Cerebellar cortex (tissue), 1 donor: ENCODE results near the gene RNF126.
"Not testable (repeated sequence)": the region's sequence is repeated elsewhere in the genome, so short reads cannot be mapped to it uniquely, and the experiment has no call there.

Source experiments
- DNase-seq: peaks from one replicate; pipeline ENCODE4 v3.0.0-alpha.2; 2015; ENCODE audit warnings: low spot score

The RNF126 gene

DNA sequence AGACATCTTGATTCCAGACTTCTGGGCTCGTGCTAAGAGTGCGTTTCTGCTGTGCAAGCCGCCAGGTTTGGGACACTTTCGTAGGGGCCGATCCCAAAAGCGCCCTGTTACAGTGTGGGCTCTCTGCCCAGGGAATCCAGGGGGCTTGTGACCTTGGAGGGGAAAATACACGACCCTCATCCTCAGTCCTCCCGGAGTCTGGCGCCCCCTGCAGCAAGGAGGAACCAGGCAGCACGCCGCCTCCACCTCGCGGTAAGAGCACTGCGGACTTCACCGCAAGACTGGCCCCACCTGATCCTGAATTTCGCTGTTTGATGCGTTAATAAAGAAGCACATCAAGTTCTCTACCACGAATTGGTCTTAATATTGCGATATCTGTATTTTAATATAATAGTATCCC lies 34.8 kb downstream of the RNF126 start:
- no peak for DNase-seq

DNA sequence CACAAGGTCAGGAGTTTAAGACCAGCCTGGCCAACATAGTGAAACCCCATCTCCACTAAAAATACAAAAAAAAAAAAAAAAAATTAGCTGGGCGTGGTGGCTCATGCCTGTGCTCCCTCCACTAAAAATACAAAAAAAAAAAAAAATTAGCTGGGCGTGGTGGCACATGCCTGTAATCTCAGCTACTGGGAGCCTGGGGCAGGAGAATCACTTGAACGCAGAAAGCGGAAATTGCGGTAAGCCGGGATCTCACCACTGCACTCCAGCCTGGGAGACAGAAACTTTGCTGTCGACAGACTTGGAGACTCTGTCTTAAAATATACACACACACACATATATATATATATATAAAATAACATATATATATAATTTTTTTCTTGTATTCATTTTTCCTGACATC lies 36.4 kb downstream of the RNF126 start:
- not testable (repeated sequence) for DNase-seq

- no peak for DNase-seq
Measured at GRCh38 chr19:625257-625656, 37.8 kb downstream of the RNF126 start.

DNA sequence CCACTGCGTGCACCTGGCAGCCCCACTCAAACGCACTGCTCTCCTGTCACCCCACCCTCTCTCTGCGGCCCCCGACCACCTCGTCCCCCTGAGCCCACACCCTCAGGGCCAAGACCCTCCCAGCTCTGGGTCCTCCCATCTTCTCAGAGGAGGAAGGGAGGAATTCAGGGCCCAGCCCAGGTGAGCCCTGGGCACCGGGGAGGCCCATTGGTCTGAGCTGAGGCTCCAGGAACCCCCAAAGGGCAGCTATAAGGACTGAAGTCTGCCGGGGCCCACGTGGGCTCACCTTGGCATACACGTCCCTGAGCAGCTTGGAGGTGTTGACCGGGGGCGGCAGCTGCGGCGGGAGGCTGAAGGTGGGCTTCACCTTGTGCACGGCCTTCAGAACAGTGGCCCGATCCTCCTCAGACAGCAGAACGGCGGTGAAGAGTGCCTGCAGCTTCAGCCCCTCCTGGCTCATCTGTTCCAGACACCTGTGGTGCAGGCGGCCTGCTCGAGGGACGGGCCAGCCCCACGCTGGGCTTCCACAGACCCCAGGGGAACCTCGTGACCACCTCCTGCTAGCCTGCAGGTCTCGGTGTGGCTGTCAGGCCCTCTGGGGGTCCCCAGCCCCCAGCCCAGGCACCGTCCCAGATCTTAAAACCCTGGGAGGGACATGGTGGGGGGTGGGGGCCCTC lies 38.4 kb downstream of the RNF126 start:
- DNase-seq: no peak

GRCh38 chr19:623974-624373 lies 39.0 kb downstream of the RNF126 start:
- DNase-seq: no peak

- no peak for DNase-seq
Measured at GRCh38 chr19:623175-623916, 39.7 kb downstream of the RNF126 start.

DNA sequence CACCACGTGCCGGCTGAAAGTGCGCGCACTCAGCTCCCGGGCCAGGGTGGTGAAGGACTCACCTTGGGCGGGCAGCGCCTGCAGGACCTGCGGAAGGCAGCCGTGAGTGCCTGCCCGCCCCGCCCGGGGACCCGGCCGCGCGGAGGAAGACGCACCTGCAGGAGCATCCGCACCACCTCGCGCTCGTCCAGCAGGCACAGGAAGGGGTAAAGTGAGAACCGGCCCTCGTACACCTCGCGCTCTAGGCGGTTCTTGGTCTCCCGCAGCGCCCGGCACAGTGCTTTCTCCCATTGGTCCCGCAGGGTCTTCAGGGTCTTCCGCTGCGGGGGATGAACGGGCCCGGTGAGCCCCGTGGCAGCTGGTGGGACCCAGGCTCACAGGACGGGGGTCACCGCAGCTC lies 40.3 kb downstream of the RNF126 start:
- no peak for DNase-seq

DNA sequence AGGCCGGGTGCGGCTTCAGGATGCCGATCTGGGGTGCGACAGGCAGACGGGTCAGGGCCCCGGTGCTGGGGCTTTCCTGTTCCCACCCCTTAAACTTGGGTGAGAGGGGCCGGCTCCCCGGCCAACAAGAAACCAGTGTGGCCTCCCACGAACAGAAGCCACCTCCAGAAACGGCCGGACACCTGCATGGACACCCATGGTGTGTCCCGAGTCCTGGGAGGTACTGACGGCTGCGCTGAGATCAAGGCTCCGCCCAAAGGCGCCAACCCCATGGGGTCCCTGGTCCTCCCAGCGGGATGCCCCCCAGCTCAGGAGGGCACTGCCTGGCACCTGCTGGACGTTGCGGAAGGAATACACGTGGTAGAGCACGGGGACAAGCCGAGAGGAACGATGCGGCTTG lies 41.2 kb downstream of the RNF126 start:
- DNase-seq: no peak

DNA sequence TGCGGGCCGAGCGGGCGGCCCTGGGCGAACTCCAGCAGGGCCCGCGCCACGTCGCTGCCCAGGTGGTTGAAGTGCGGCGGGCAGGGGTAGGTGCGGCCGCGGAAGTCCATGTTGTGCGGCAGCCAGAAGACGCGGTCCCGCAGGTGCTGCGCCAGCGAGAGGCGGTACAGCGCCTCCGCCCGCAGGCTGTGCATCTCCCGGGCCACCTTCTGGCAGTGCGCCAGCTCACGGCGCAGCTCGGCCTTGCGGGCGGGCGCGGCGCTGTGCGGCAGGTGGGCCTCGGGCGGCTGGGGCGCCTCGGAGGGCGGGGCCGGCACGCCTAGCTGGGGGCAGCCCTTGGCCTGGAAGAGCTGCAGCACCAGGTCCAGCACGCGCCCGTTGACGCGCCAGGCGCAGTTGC lies 41.8 kb downstream of the RNF126 start:
- DNase-seq: not testable (repeated sequence)

DNA sequence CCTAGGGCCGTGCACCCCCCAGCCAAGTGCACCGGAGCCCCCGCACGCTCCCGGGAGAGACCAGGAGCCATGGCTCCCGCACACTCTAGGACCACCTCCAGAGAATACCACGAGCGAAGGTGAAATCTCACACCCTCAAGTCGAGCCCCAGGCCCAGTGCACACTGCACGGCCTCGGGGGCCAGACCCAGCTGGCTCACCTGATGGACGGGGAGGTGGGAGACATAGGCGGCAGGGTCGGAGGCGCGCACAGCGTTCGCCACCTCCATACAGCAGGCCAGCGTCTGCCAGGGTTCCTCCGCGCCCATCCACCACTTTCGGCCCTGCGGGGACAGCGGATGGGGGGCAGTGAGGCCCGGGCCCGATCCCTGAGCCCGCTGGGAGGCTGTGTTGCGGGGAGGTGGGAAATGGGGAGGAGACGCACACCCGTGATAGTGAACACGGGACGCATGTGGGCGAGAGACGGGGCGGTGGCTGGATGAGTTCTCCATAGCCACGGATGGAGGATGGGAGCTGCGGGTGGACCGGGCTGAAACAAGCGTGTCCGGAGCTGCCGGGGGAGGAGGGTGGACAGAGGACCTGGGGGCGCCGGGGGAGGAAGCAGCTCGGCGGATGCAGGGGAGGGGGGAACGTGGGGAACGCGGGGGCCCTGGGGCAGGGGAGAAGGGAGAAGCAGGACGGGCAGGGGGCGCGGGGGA lies 42.7 kb downstream of the RNF126 start:
- no peak for DNase-seq

GRCh38 chr19:619286-620002 lies 43.6 kb downstream of the RNF126 start:
- no peak for DNase-seq

DNA sequence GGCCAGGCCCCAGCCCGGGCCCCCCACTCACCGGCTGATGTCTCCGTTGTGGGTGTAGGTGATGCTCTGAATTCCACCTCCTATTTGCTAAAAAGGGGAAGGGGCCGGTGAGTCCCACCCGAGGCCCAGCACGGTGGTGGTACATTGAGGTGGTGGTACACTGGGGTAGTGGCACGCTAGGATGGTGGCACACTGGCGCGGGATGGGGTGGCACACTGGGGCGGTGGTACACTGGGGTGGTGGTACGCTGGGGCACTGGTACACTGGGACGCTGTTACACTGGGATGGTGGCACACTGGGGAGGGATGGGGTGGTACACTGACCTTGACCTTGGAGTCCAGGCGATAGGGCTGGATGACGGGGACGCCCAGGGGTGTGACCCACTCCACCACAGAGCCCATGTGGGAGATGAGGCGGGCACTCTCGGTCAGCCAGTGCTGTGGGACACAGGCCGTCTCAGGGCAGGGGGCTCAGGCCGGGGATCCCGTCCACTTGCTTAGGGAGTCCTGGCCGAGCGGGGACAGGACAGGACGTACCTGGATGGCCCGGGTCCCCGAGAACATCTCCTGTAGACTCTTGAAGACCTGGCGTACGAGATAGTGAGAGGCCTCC lies 44.2 kb downstream of the RNF126 start:
- DNase-seq: no peak

GRCh38 chr19:618247-618619 lies 44.8 kb downstream of the RNF126 start:
- DNase-seq: no peak

GRCh38 chr19:617551-618246 lies 45.3 kb downstream of the RNF126 start:
- DNase-seq: no peak

DNA sequence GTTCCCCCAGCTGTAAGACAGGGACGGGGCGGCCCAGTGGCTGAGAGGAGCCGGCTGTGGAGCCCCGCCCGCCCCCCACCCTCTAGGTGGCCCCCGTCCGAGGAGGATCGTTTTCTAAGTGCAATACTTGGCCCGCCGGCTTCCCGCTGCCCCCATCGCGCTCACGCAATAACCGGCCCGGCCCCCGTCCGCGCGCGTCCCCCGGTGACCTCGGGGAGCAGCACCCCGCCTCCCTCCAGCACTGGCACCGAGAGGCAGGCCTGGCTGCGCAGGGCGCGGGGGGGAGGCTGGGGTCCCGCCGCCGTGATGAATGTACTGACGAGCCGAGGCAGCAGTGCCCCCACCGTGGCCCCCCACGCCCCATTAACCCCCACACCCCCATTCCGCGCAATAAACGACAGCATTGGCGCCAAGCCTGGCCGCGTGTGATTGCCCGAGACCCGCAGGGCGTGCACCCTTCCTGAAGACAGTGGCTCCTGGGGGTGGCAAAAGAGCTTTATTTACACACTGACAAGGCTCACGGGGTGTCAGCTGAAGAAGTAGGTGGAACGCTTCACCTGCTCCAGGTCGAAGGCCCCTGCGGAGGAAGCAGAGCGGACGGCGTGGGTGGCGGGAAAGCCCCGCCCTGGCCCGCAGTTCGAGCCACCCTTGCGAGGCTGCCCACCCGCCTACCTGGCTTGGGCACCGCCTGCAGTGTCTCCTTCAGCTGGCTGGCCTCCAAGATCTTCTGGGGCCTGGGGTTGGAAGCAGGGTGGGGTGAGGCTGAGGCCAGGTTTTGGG lies 46.1 kb downstream of the RNF126 start:
- no peak for DNase-seq

DNA sequence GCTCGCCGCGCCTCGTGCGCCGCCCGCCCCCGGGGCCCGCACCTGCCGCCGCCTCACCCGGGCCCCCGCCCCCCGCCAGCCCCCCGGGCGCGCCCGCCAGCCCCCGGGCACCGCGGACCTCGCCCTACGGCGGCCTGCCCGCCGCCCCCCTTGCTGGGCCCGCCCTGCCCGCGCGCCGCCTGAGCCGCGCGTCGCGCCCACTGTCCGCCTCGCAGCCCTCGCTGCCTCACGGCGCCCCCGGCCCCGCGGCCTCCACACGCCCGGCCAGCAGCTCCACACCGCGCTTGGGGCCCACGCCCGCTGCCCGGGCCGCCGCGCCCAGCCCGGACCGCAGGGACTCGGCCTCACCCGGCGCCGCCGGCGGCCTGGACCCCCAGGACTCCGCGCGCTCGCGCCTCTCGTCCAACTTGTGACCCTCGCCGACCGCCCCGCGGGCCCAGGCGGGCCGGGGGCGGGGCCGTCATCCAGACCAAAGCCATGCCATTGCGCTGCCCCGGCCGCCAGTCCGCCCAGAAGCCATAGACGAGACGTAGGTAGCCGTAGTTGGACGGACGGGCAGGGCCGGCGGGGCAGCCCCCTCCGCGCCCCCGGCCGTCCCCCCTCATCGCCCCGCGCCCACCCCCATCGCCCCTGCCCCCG lies 46.8 kb downstream of the RNF126 start:
- no peak for DNase-seq

GRCh38 chr19:615619-616018 lies 47.4 kb downstream of the RNF126 start:
- DNase-seq: no peak

DNA sequence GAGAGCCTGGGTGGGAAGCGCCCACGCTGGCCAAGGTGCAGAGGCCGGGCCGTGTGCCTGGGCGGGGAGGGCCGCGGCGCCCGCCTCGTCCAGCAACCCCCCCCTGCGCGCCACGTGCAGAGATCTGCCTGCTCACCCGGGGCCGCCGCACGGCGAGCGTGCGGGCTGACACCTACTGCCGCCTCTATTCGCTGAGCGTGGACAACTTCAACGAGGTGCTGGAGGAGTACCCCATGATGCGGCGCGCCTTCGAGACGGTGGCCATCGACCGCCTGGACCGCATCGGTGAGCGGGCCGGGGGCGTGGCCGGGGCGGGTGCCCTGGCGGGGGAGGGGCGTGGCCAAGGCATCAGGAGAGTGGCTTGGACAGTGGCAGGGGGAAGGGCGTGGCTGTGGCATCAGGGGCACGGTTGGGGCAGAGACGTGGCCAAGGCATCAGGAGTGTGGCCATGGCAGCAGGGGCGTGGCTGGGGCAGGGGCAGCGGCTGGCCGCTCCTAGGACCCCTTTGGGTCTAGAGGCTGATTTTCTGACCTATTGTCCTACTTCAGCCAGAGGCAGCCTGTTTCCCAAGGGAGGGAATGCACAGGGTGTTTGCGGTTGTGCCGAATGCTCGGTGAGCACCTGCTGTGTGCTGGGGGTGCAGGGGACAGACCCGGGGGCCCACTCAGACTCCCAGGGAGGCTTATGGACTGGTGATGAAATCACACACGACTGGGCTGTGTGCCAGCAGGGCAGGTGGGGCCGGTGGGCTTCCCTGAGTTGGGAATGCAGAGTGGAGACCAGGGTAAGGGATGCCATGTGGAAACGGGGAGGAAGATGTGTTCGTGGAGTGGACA lies 49.1 kb downstream of the RNF126 start:
- no peak for DNase-seq

GRCh38 chr19:612941-613340 lies 50.1 kb downstream of the RNF126 start:
- DNase-seq: no peak
